Esophagus mucosa (tissue), 1 donor: ENCODE data around the gene GRIN3B. TPM values are rescaled to one million over a fixed set of nuclear protein-coding genes. Genes with fewer than 3 reads are reported as not detected.

Experiments
- ATAC-seq: fragments of 200-7000 bp; cut with Tn5 transposase; one replicate; pipeline ENCODE4 v1.9.1; 2020
- total RNA-seq: library from RNA; stranded (reverse); gene quantifications from one replicate; pipeline ENCODE4 v1.2.4, GENCODE V29; 2023
- donor health status: DM: yes; HTN: yes; CAD: no.

Gene GRIN3B
- total RNA-seq, 1 donor from 2014 or later: not detected

- ATAC-seq: no peak
Measured at GRCh38 chr19:1009041-1009980, 9.1 kb downstream of the GRIN3B start.

- ATAC-seq: no peak
Measured at GRCh38 chr19:1009981-1010538, 9.8 kb downstream of the GRIN3B start.

- no peak for ATAC-seq
Measured at GRCh38 chr19:1010586-1011510, 10.6 kb downstream of the GRIN3B start.

GRCh38 chr19:1011831-1012333 lies 11.7 kb downstream of the GRIN3B start:
- no peak for ATAC-seq

- no peak for ATAC-seq
Measured at GRCh38 chr19:1012334-1012733, 12.1 kb downstream of the GRIN3B start.

- no peak for ATAC-seq
Measured at GRCh38 chr19:1013218-1013617, 13.0 kb downstream of the GRIN3B start.

GRCh38 chr19:1014161-1015060 lies 14.2 kb downstream of the GRIN3B start:
- no peak for ATAC-seq

- no peak for ATAC-seq
Measured at GRCh38 chr19:1015061-1015781, 15.0 kb downstream of the GRIN3B start.

GRCh38 chr19:1015782-1016646 lies 15.8 kb downstream of the GRIN3B start:
- ATAC-seq: no peak

GRCh38 chr19:1016647-1017114 lies 16.5 kb downstream of the GRIN3B start:
- ATAC-seq: peak; percentile 42

- ATAC-seq: peak; percentile 57
Measured at GRCh38 chr19:1017115-1017905, 17.1 kb downstream of the GRIN3B start.

GRCh38 chr19:1017906-1018305 lies 17.7 kb downstream of the GRIN3B start:
- ATAC-seq: no peak

- no peak for ATAC-seq
Measured at GRCh38 chr19:1018393-1018792, 18.2 kb downstream of the GRIN3B start.

GRCh38 chr19:1018932-1019615 lies 18.9 kb downstream of the GRIN3B start:
- ATAC-seq: no peak

- no peak for ATAC-seq
Measured at GRCh38 chr19:1019616-1019961, 19.4 kb downstream of the GRIN3B start.

- no peak for ATAC-seq
Measured at GRCh38 chr19:1019980-1020867, 20.0 kb downstream of the GRIN3B start.

- ATAC-seq: peak; percentile 83
Measured at GRCh38 chr19:1020868-1021425, 20.7 kb downstream of the GRIN3B start, which contains the start of gene TMEM259. Gene TMEM259 (minus strand): TSS chr19:1021123. CDS start chr19:1020996, 127 bp downstream.
